Activated T-helper 2 cell treated with anti-CD3 and anti-CD28 coated beads, Interferon-gamma antibody, Interleukin-2, Interleukin-4, amounts not matched to agents 10 μg/mL and 5 μg/mL and 100 μg/mL, durations not matched to agents 14 hours and 24 hours and 36 hours (primary cell): Measurements from ENCODE around the gene ORAI3. TPM values are rescaled to one million over a fixed set of nuclear protein-coding genes. Genes with fewer than 3 reads are reported as not detected.

Source experiments
- total RNA-seq: library from RNA; stranded (reverse); gene quantifications from 2 replicates; pipeline ENCODE4 v1.2.3, GENCODE V29; 2022

The ORAI3 gene
- total RNA-seq, 1 donor from 2014 or later = 17.4 TPM

Other genes with a start within 250 kb of the ORAI3 start
- gene SRCAP, start 249.9 kb upstream of the ORAI3 start, total RNA-seq = 83.6 TPM in 2 replicates
- 38.1 and 41.6 TPM in 2 replicates for gene PHKG2, start 200.6 kb upstream of the ORAI3 start, total RNA-seq
- 2.3 and 2.8 TPM in 2 replicates for gene CFAP119, start 187.0 kb upstream of the ORAI3 start, total RNA-seq
- 83.8 and 91.6 TPM in 2 replicates for gene RNF40, start 186.7 kb upstream of the ORAI3 start, total RNA-seq
- 0.78 and 0.82 TPM in 2 replicates for gene ZNF629, start 161.9 kb upstream of the ORAI3 start, total RNA-seq
- gene BCL7C, start 55.0 kb upstream of the ORAI3 start, total RNA-seq = 26.8 and 27.1 TPM in 2 replicates
- gene CTF1, start 52.5 kb upstream of the ORAI3 start, total RNA-seq = 0.21 and 0.30 TPM in 2 replicates
- gene FBXL19, start 25.5 kb upstream of the ORAI3 start, total RNA-seq = 34.4 and 34.6 TPM in 2 replicates
- gene SETD1A, start 8.7 kb downstream of the ORAI3 start, total RNA-seq = 28.9 TPM in 2 replicates
- 2.9 and 3.3 TPM in 2 replicates for gene HSD3B7, start 36.1 kb downstream of the ORAI3 start, total RNA-seq
- gene STX1B, start 61.6 kb downstream of the ORAI3 start, total RNA-seq = 0.57 and 0.97 TPM in 2 replicates
- 48.2 and 51.8 TPM in 2 replicates for gene STX4, start 84.5 kb downstream of the ORAI3 start, total RNA-seq
- 12.7 and 13.2 TPM in 2 replicates for gene ZNF668, start 125.2 kb downstream of the ORAI3 start, total RNA-seq
- gene ZNF646, start 125.4 kb downstream of the ORAI3 start, total RNA-seq = 24.4 and 24.5 TPM in 2 replicates
- gene PRSS53, start 139.9 kb downstream of the ORAI3 start, total RNA-seq = 4.8 and 5.1 TPM in 2 replicates
- gene VKORC1, start 145.7 kb downstream of the ORAI3 start, total RNA-seq = 54.5 and 60.0 TPM in 2 replicates
- gene BCKDK, start 159.3 kb downstream of the ORAI3 start, total RNA-seq = 47.5 and 50.0 TPM in 2 replicates
- 60.5 and 61.2 TPM in 2 replicates for gene KAT8, start 168.6 kb downstream of the ORAI3 start, total RNA-seq
- gene PRSS8, start 186.7 kb downstream of the ORAI3 start, total RNA-seq = not detected in 2 replicates
- 0.07 and 0.14 TPM in 2 replicates for gene PRSS36, start 201.0 kb downstream of the ORAI3 start, total RNA-seq
- gene FUS, start 231.1 kb downstream of the ORAI3 start, total RNA-seq = 874 and 904 TPM in 2 replicates